ENCODE data around the gene IL32.
A peak's percentile ranks its signal among the peaks of the same experiment; 100 is the strongest.

Gene IL32, protein sequence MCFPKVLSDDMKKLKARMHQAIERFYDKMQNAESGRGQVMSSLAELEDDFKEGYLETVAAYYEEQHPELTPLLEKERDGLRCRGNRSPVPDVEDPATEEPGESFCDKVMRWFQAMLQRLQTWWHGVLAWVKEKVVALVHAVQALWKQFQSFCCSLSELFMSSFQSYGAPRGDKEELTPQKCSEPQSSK

DNA sequence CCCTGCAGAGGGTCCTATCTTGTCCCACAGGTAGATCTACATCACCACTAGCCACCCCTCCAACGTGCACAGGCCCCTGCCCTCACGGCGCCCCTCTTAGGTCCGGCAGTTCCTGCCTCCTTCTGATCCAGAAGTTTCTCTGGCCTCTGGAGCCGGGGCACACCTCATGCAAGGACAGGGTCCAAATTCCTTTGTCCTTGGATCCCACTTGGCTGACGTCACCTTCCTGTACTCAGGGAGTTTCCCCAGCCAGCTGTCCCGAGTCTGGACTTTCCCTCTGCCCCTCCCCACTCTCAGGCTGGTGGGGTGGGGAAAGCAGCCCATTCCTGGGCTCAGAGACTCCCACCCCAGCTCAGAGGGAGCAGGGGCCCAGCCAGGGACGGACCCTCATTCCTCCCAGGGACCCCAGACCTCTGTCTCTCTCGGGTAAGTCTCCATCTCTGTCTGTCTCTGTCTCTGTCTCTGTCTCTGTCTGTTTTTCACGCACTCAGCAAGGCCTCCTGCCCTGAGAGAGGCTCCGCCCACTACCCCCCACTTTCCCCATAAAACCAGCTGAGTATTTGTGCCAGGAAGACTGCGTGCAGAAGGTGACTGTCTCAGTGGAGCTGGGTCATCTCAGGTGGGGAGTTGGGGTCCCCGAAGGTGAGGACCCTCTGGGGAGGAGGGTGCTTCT is at the start of gene IL32:
IL32 (plus strand) TSS at position 572 of the 673 bp plus-strand sequence. CDS start 172 bp downstream, outside the sequence.
- H3K27me3 ChIP-seq (ENCODE audit: control insufficient read depth in 1 of 2, insufficient read depth in 2 of 2, low read length in 2 of 2), result no peaks in the 10 kb centered on the region
- H3K4me3 ChIP-seq (ENCODE audit: low read depth in 1 of 2, low read length in 2 of 2), result peak within 1 kb of the TSS; percentile 76
- H3K9ac ChIP-seq (ENCODE audit: low read depth in 1 of 2, low read length in 2 of 2), result peak within 1 kb of the TSS; percentile 55 to 89
- peaks cover 0 to 11% of the 10 kb centered on the region in 2 donors for H3K36me3 ChIP-seq (ENCODE audit: control insufficient read depth in 1 of 2, insufficient read depth in 2 of 2, low read length in 2 of 2)
- H3K27ac ChIP-seq (ENCODE audit: low read depth, low read length), result peak within 1 kb of the TSS; percentile 59
- H3K4me1 ChIP-seq (ENCODE audit: control insufficient read depth in 1 of 2, insufficient read depth in 2 of 2, low read length in 2 of 2), result peaks cover 19 to 26% of the 10 kb centered on the region in 2 donors
- H3K9me3 ChIP-seq (ENCODE audit: control insufficient read depth in 1 of 2, low read length in 2 of 2), result no peaks in the 10 kb centered on the region

DNA sequence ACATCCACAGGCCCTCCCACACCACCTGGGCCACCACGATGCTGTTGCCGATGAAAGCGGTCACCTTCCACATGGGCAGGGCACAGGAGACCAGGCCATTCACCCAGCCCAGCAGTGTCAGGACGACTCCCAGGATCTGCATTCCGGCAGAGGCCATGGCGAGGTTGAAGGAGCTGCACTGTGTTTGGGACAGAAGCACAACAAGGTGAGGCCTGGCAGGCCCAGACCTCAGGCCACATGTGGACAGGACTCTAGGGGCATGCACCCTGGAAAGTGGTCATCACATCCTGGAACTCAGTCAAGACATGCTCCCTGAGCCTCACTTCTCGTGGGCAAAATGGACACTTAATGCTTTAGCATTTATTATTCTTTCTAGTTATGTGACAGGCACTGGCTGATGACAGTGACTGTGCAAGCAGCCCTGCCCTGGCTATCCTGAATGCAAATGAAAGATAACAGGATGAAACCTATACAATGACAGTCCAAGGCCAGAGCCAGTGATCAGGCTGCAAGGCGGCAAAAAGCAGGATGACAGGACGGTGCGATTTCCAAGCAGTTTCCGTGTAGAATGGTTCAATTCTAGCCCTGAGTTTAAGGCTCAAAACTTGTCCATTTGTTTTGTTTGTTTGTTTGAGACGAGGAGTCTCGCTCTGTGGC is 49.4 kb upstream of the IL32 start:
- Histone ChIP-seq H3K9me3 (ENCODE audit: control insufficient read depth in 1 of 2, low read length in 2 of 2) (no peaks in the 10 kb centered on the region), H3K4me1 (ENCODE audit: control insufficient read depth in 1 of 2, insufficient read depth in 2 of 2, low read length in 2 of 2) (peaks cover 13 to 21% of the 10 kb centered on the region in 2 donors), H3K36me3 (ENCODE audit: control insufficient read depth in 1 of 2, insufficient read depth in 2 of 2, low read length in 2 of 2) (no peaks in the 10 kb centered on the region), H3K27ac (ENCODE audit: low read depth, low read length) (no peak overlapping the region), H3K4me3 (ENCODE audit: low read depth in 1 of 2, low read length in 2 of 2) (no peak overlapping the region), H3K9ac (ENCODE audit: low read depth in 1 of 2, low read length in 2 of 2) (no peak overlapping the region), H3K27me3 (ENCODE audit: control insufficient read depth in 1 of 2, insufficient read depth in 2 of 2, low read length in 2 of 2) (peaks cover 0 to 5% of the 10 kb centered on the region in 2 donors)

DNA sequence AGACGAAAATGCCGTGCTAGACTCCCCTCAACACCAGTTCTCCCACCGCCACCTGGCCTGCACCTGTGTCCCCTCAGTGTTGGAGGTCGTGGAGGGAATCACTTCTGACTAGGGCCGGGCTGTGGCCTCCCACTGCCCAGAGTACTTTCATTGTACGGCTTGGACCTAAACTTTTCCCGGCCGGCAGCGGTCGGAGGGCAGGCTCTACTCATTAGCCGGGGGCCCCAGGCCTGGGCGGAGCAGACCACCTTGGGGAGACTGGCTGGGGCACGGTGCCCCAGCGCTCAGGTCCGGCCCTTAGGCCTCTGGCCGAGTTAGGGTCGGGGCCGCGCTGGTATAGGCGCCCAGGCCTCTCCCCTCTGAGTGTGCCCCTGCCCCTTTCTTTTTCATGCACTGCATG is 48.1 kb upstream of the IL32 start:
- Histone ChIP-seq H3K27me3 (ENCODE audit: control insufficient read depth in 1 of 2, insufficient read depth in 2 of 2, low read length in 2 of 2) (peaks cover 0 to 5% of the 10 kb centered on the region in 2 donors), H3K36me3 (ENCODE audit: control insufficient read depth in 1 of 2, insufficient read depth in 2 of 2, low read length in 2 of 2) (no peaks in the 10 kb centered on the region), H3K4me3 (ENCODE audit: low read depth in 1 of 2, low read length in 2 of 2) (no peak overlapping the region), H3K4me1 (ENCODE audit: control insufficient read depth in 1 of 2, insufficient read depth in 2 of 2, low read length in 2 of 2) (peaks cover 16 to 30% of the 10 kb centered on the region in 2 donors), H3K27ac (ENCODE audit: low read depth, low read length) (no peak overlapping the region), H3K9me3 (ENCODE audit: control insufficient read depth in 1 of 2, low read length in 2 of 2) (no peaks in the 10 kb centered on the region), H3K9ac (ENCODE audit: low read depth in 1 of 2, low read length in 2 of 2) (no peak overlapping the region)

DNA sequence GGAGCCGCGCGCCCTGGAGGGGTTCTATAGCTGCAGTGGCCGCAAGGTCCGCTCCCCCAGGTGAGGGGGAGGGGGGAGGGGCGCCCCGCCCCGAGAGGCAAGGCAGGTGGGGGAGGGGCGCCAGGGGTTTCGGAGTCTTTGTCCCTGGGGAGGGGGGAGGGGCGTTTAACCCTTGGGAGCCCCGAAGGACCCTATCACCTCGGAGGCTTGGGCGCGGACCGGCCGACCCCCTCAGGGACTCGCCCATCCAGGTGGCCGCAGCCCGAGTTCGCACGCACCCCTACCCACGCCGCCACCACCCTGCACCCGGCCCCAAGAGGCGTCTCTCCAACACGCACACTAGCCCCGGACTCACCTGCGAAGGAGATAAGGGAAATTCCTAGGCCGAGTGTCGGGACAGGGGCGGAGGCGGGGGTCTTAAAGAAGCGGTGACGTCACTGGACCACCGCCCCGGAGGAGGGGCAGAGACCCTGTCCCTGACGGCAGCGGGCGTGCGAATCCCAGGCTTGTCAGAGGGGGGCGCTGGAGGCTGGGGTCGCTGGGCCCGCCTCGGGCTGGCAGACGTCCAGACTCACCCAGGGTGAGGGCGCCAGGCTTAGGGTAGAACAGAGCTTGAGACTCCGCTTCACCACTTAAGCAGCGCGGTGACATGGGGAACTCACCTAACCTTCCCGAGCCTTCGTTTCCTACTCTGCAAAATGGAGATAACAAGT is 47.5 kb upstream of the IL32 start, which contains the start of gene CLDN6:
CLDN6 (minus strand) TSS at position 390 of the 713 bp plus-strand sequence. CDS start 2,162 bp downstream, outside the sequence.
- Histone ChIP-seq H3K4me3 (ENCODE audit: low read depth in 1 of 2, low read length in 2 of 2) (no peak within 1 kb of the TSS), H3K9me3 (ENCODE audit: control insufficient read depth in 1 of 2, low read length in 2 of 2) (no peaks in the 10 kb centered on the region), H3K27me3 (ENCODE audit: control insufficient read depth in 1 of 2, insufficient read depth in 2 of 2, low read length in 2 of 2) (peaks cover 0 to 3% of the 10 kb centered on the region in 2 donors), H3K9ac (ENCODE audit: low read depth in 1 of 2, low read length in 2 of 2) (no peak within 1 kb of the TSS), H3K4me1 (ENCODE audit: control insufficient read depth in 1 of 2, insufficient read depth in 2 of 2, low read length in 2 of 2) (peaks cover 20 to 34% of the 10 kb centered on the region in 2 donors), H3K27ac (ENCODE audit: low read depth, low read length) (no peak within 1 kb of the TSS), H3K36me3 (ENCODE audit: control insufficient read depth in 1 of 2, insufficient read depth in 2 of 2, low read length in 2 of 2) (no peaks in the 10 kb centered on the region)

DNA sequence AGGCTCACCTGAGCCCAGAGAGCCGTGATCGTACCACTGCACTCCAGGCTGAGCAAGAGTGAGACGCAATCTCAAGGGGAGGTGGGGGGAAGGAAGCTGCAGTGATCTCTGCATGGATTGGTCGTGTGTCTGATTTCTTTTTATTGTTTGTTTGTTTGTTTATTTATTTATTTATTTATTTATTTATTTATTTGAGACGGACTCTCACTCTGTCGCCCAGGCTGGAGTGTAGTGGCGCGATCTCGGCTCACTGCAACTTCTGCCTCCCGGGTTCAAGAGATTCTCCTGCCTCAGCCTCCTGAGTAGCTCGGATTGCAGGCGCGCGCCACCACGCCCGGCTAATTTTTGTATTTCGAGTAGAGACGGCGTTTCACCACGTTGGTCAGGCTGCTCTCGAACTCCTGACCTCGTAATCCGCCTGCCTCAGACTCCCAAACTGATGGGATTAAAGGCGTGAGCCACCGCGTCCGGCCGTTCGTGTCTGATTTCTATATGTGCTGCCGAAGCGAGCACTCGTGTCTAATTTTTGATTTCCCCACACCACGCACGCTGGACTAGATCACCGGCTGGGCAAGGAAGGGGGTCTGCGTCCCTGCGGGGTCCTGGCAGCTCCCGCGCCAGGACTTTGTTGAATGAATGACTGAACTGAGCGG is 45.7 kb upstream of the IL32 start:
- no peak overlapping the region for H3K27ac ChIP-seq (ENCODE audit: low read depth, low read length)
- no peaks in the 10 kb centered on the region for H3K9me3 ChIP-seq (ENCODE audit: control insufficient read depth in 1 of 2, low read length in 2 of 2)
- H3K4me3 ChIP-seq (ENCODE audit: low read depth in 1 of 2, low read length in 2 of 2), result peak overlapping the region; percentile 77 to 91
- no peaks in the 10 kb centered on the region for H3K27me3 ChIP-seq (ENCODE audit: control insufficient read depth in 1 of 2, insufficient read depth in 2 of 2, low read length in 2 of 2)
- H3K36me3 ChIP-seq (ENCODE audit: control insufficient read depth in 1 of 2, insufficient read depth in 2 of 2, low read length in 2 of 2), result no peaks in the 10 kb centered on the region
- H3K4me1 ChIP-seq (ENCODE audit: control insufficient read depth in 1 of 2, insufficient read depth in 2 of 2, low read length in 2 of 2), result peaks cover 27 to 33% of the 10 kb centered on the region in 2 donors
- H3K9ac ChIP-seq (ENCODE audit: low read depth in 1 of 2, low read length in 2 of 2), result peak overlapping the region in 1 of 2 donors; percentile 43

DNA sequence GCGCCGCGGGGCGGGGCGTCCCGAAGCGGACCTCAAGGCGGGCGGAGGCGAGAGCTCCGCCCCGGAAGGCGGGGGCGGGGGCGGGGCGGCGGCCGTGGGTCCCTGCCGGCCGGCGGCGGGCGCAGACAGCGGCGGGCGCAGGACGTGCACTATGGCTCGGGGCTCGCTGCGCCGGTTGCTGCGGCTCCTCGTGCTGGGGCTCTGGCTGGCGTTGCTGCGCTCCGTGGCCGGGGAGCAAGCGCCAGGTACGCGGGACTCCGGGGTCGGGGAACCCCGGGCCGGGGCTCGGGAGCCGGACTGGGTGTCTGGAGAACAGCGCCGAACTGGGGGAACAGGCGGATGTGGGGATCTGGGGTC is 45.2 kb upstream of the IL32 start, which contains the start of gene TNFRSF12A:
TNFRSF12A (plus strand) TSS at position 122 of the 357 bp plus-strand sequence; CDS start at position 152, 30 bp downstream.
- no peaks in the 10 kb centered on the region for H3K27me3 ChIP-seq (ENCODE audit: control insufficient read depth in 1 of 2, insufficient read depth in 2 of 2, low read length in 2 of 2)
- peak within 1 kb of the TSS; percentile 80 to 91 for H3K4me3 ChIP-seq (ENCODE audit: low read depth in 1 of 2, low read length in 2 of 2)
- H3K9me3 ChIP-seq (ENCODE audit: control insufficient read depth in 1 of 2, low read length in 2 of 2), result no peaks in the 10 kb centered on the region
- H3K4me1 ChIP-seq (ENCODE audit: control insufficient read depth in 1 of 2, insufficient read depth in 2 of 2, low read length in 2 of 2), result peaks cover 27 to 33% of the 10 kb centered on the region in 2 donors
- H3K36me3 ChIP-seq (ENCODE audit: control insufficient read depth in 1 of 2, insufficient read depth in 2 of 2, low read length in 2 of 2), result no peaks in the 10 kb centered on the region
- peak within 1 kb of the TSS; percentile 95 for H3K27ac ChIP-seq (ENCODE audit: low read depth, low read length)
- peak within 1 kb of the TSS; percentile 89 to 96 for H3K9ac ChIP-seq (ENCODE audit: low read depth in 1 of 2, low read length in 2 of 2)

DNA sequence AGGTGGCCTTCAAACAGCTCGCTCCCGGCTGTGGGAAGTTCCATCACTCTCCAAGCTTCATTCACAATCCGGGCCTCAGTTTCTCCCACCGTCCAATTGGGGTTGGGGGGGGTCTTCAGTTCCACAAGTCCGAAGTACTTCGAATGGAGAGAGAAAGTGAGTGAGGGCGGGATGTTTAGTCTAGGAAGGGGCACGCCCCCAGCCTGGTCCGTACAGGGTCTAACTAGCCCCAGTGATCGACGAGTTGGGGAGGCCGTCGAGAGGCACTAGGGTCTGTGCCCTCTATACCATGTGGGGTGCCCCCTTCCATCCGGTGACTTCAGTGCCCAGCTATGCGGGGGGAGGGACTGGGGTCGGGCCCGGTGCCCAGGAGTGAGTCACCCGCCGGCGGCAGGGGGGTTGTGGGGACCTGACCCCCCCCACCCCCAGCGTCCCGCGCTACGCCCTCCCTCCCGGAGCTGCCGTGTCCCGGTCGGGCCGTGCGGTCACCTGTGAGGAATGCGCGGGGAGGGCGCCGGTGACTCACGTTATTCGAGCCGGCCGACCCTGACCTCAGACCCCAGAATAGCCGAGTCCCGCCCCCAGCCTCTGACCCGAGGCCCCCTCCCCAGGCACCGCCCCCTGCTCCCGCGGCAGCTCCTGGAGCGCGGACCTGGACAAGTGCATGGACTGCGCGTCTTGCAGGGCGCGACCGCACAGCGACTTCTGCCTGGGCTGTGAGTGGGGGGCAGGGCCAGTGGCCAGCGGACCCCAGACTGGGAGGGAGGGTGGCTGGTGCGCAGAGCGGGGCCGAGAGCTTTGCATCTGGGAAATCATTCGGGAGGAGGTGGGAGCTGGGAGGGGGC is 44.6 kb upstream of the IL32 start:
- Histone ChIP-seq H3K4me3 (ENCODE audit: low read depth in 1 of 2, low read length in 2 of 2) (peak overlapping the region; percentile 80 to 91), H3K4me1 (ENCODE audit: control insufficient read depth in 1 of 2, insufficient read depth in 2 of 2, low read length in 2 of 2) (peaks cover 27 to 33% of the 10 kb centered on the region in 2 donors), H3K9me3 (ENCODE audit: control insufficient read depth in 1 of 2, low read length in 2 of 2) (no peaks in the 10 kb centered on the region), H3K36me3 (ENCODE audit: control insufficient read depth in 1 of 2, insufficient read depth in 2 of 2, low read length in 2 of 2) (peaks cover 0 to 4% of the 10 kb centered on the region in 2 donors), H3K27ac (ENCODE audit: low read depth, low read length) (peak overlapping the region; percentile 95), H3K27me3 (ENCODE audit: control insufficient read depth in 1 of 2, insufficient read depth in 2 of 2, low read length in 2 of 2) (no peaks in the 10 kb centered on the region), H3K9ac (ENCODE audit: low read depth in 1 of 2, low read length in 2 of 2) (peak overlapping the region; percentile 89 to 96)

DNA sequence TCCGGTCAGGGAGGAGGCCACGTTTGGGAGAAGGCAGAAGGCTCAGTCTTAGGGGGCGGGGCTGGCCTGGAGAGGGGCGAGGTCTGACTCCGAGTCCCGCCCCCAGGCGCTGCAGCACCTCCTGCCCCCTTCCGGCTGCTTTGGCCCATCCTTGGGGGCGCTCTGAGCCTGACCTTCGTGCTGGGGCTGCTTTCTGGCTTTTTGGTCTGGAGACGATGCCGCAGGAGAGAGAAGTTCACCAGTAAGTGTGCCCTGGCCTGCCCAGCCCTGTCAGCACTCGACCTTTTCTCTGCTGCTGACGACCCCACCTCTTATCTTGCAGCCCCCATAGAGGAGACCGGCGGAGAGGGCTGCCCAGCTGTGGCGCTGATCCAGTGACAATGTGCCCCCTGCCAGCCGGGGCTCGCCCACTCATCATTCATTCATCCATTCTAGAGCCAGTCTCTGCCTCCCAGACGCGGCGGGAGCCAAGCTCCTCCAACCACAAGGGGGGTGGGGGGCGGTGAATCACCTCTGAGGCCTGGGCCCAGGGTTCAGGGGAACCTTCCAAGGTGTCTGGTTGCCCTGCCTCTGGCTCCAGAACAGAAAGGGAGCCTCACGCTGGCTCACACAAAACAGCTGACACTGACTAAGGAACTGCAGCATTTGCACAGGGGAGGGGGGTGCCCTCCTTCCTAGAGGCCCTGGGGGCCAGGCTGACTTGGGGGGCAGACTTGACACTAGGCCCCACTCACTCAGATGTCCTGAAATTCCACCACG is 43.8 kb upstream of the IL32 start:
- H3K27me3 ChIP-seq (ENCODE audit: control insufficient read depth in 1 of 2, insufficient read depth in 2 of 2, low read length in 2 of 2), result no peaks in the 10 kb centered on the region
- H3K9me3 ChIP-seq (ENCODE audit: control insufficient read depth in 1 of 2, low read length in 2 of 2), result no peaks in the 10 kb centered on the region
- H3K4me3 ChIP-seq (ENCODE audit: low read depth in 1 of 2, low read length in 2 of 2), result peak overlapping the region; percentile 80 to 91
- peak overlapping the region; percentile 95 for H3K27ac ChIP-seq (ENCODE audit: low read depth, low read length)
- peaks cover 5 to 12% of the 10 kb centered on the region in 2 donors for H3K36me3 ChIP-seq (ENCODE audit: control insufficient read depth in 1 of 2, insufficient read depth in 2 of 2, low read length in 2 of 2)
- H3K9ac ChIP-seq (ENCODE audit: low read depth in 1 of 2, low read length in 2 of 2), result peak overlapping the region; percentile 63 to 96
- peaks cover 27 to 33% of the 10 kb centered on the region in 2 donors for H3K4me1 ChIP-seq (ENCODE audit: control insufficient read depth in 1 of 2, insufficient read depth in 2 of 2, low read length in 2 of 2)
